Measurements from ENCODE around the gene ZNF526.

DNA sequence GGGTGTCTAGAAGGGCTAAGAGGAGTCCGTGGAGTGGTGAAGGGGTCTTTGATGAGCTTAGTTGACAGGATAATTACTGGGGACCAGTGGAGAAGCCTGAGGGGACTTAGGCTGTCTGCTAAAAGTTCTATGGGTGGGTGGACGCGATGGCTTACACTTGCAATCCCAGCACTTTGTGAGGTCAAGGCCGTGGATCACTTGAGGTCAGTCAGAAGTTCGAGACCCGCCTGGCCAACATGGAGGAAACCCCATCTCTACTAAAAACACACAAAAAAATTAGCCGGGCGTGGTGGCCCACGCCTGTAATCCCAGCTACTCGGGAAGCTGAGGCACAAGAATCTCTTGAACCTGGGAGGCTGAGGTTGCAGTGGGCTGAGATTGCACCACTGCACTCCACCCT, 25.1 kb downstream of the ZNF526 start:
- TF ChIP-seq, protein P1, sequence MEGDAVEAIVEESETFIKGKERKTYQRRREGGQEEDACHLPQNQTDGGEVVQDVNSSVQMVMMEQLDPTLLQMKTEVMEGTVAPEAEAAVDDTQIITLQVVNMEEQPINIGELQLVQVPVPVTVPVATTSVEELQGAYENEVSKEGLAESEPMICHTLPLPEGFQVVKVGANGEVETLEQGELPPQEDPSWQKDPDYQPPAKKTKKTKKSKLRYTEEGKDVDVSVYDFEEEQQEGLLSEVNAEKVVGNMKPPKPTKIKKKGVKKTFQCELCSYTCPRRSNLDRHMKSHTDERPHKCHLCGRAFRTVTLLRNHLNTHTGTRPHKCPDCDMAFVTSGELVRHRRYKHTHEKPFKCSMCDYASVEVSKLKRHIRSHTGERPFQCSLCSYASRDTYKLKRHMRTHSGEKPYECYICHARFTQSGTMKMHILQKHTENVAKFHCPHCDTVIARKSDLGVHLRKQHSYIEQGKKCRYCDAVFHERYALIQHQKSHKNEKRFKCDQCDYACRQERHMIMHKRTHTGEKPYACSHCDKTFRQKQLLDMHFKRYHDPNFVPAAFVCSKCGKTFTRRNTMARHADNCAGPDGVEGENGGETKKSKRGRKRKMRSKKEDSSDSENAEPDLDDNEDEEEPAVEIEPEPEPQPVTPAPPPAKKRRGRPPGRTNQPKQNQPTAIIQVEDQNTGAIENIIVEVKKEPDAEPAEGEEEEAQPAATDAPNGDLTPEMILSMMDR (IDR thresholded peaks at IDR 0.05; ENCODE audit: low read depth, low read length, missing input control): no peak
- TF ChIP-seq, protein P2, sequence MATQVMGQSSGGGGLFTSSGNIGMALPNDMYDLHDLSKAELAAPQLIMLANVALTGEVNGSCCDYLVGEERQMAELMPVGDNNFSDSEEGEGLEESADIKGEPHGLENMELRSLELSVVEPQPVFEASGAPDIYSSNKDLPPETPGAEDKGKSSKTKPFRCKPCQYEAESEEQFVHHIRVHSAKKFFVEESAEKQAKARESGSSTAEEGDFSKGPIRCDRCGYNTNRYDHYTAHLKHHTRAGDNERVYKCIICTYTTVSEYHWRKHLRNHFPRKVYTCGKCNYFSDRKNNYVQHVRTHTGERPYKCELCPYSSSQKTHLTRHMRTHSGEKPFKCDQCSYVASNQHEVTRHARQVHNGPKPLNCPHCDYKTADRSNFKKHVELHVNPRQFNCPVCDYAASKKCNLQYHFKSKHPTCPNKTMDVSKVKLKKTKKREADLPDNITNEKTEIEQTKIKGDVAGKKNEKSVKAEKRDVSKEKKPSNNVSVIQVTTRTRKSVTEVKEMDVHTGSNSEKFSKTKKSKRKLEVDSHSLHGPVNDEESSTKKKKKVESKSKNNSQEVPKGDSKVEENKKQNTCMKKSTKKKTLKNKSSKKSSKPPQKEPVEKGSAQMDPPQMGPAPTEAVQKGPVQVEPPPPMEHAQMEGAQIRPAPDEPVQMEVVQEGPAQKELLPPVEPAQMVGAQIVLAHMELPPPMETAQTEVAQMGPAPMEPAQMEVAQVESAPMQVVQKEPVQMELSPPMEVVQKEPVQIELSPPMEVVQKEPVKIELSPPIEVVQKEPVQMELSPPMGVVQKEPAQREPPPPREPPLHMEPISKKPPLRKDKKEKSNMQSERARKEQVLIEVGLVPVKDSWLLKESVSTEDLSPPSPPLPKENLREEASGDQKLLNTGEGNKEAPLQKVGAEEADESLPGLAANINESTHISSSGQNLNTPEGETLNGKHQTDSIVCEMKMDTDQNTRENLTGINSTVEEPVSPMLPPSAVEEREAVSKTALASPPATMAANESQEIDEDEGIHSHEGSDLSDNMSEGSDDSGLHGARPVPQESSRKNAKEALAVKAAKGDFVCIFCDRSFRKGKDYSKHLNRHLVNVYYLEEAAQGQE (IDR thresholded peaks at IDR 0.05): no peak
- TF ChIP-seq RXRA (IDR thresholded peaks at IDR 0.05): no peak
- no peak for TF ChIP-seq SP1 (IDR thresholded peaks at IDR 0.05)
- no peak for TF ChIP-seq FOXA1 (IDR thresholded peaks at IDR 0.05)
- no peak for TF ChIP-seq RAD21 (IDR thresholded peaks at IDR 0.05)
